Occipital lobe (tissue), 2 donors: ENCODE measurements around the gene ANKRD11. TPM values are rescaled to one million over a fixed set of nuclear protein-coding genes. Genes with fewer than 3 reads are reported as not detected.
"Not testable (repeated sequence)": the region's sequence is repeated elsewhere in the genome, so short reads cannot be mapped to it uniquely, and the experiment has no call there.

ENCODE experiments used
- DNase-seq: peaks from one replicate; lab custom pipeline; 2025; lab: John Stamatoyannopoulos, UW
- total RNA-seq: library from RNA; depleted of rRNA; stranded (reverse); fragments of >200 nt; gene quantifications from one replicate; pipeline ENCODE4 v1.2.3, GENCODE V29; 2014

Gene ANKRD11
- total RNA-seq, 1 donor from 2014 or later, result 27.5 TPM

GRCh38 chr16:89368604-89369249 is 121.6 kb downstream of the ANKRD11 start:
- DNase-seq, result no peak

GRCh38 chr16:89367538-89367915 is 122.8 kb downstream of the ANKRD11 start:
- no peak for DNase-seq

GRCh38 chr16:89366561-89367537 is 123.5 kb downstream of the ANKRD11 start:
- DNase-seq, result no peak

- no peak for DNase-seq
These were observed 124.4 kb downstream of the ANKRD11 start for GRCh38 chr16:89365996-89366395.

DNA sequence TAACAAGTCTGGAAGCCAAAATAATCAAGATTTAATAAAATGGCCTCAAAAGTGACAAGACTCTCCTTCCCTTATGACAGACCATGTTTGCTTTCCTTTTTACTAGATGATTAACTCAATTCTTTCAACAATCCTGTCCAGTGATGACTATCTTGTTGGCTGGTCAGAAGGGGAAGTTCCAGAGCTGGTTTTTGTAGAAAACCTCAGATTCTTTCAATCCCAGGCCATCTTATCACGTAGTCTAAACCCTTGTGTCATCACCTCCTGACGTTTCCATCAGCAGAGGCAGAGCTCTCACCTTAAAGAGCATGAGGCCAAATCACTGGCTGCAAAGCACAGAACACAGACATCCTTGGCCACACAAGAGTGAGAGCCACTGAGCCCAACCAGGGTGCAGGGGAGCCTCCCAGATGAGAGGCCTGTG is 125.3 kb downstream of the ANKRD11 start:
- no peak for DNase-seq

DNA sequence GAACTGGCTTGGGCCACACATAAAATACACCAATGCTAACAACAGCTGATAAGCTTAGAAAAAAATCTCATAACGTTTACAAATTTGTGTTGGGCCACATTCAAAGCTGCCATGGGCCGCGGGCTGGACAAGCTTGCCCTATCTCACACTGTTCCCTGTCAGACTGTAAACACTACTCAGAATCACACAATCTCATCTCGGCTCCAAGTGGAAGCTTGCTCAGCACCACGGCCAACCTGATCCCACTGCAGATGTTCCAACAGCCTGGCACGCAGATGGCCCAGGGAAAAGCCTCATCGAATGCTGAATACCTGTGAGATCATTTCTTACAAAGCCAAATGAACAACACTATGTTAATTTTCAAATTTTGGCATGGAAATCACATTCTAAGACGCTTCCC is 125.8 kb downstream of the ANKRD11 start:
- no peak for DNase-seq

- DNase-seq, result no peak
These were observed 126.6 kb downstream of the ANKRD11 start for GRCh38 chr16:89363621-89364393.

GRCh38 chr16:89362540-89363223 is 127.7 kb downstream of the ANKRD11 start:
- not testable (repeated sequence) for DNase-seq

DNA sequence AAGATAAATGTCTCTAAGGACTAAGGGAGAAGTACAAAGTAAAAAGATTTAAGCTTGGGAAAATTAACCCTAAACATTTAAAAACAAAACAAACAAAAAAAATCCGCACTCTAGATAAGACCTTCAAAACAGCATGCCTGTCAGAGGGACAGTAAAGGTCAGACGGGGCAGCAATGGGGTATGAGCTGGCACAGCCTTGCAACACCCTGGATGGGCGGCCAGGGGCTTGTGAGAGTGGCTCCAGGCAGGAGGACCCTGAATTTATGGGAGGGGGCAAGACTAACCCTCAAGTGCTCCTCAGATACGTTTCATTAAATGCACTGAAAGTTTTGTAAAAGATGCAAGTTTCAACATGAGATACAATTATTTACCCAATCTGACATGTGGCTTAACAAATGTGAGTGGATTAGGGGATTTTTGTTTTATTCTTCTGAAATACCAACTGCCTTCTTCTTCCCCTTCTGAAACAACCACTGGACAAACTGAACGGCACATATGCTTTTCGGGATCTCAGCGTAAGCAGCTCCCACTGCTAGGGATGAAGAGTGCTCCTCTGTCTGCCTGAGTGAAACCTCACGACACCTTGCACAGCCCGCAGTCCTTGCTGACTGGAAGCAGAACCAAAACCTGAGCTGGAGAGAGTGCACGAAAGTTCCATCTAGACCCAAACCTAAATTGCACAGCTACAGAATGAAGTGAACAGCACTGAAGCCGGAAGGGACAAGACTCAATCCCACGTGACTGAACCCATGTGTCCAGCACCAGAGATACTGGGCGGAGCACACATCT is 128.4 kb downstream of the ANKRD11 start:
- DNase-seq, result no peak

- no peak for DNase-seq
These were observed 129.5 kb downstream of the ANKRD11 start for GRCh38 chr16:89360760-89361435.

DNA sequence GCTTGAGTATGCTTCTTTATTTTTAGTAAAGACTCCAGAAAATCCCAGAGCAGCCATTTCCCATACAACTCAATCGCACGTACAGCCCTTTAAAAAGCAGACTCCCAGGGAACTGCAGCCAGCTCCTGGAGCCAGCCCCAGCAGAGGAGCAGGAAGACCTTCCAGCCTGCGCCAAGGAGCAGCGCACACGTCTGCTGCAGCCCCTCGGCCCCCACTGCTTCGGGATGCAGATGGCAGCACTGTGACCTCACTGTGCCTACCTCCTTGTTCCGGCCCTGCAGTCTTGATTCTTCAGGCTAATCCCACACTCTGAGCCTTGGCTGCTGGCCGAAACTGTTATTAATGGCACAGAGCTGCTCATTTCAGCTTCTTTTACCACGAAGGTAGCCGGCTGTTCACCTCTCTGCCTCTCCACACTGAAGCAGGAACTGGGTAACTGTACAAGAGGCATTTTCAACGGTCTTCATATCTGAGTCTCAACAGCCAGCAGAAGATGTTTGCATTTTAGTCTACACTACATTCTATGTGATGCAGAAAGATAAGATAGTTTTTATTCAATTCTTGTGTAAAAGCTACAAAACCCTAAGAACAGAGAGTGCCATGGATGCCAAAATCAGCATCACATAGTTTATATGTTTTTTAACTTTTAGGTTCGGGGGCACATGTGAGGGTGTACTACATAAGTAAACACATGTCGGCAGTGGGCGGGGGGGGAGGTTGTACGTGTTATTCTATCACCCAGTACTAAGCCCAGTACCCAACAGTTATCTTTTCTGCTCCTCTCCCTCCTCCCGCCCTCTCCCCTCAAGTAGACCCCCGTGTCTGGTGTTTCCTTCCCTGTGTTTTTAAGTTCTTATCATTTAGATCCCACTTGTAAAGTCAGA is 130.9 kb downstream of the ANKRD11 start:
- DNase-seq, result no peak

DNA sequence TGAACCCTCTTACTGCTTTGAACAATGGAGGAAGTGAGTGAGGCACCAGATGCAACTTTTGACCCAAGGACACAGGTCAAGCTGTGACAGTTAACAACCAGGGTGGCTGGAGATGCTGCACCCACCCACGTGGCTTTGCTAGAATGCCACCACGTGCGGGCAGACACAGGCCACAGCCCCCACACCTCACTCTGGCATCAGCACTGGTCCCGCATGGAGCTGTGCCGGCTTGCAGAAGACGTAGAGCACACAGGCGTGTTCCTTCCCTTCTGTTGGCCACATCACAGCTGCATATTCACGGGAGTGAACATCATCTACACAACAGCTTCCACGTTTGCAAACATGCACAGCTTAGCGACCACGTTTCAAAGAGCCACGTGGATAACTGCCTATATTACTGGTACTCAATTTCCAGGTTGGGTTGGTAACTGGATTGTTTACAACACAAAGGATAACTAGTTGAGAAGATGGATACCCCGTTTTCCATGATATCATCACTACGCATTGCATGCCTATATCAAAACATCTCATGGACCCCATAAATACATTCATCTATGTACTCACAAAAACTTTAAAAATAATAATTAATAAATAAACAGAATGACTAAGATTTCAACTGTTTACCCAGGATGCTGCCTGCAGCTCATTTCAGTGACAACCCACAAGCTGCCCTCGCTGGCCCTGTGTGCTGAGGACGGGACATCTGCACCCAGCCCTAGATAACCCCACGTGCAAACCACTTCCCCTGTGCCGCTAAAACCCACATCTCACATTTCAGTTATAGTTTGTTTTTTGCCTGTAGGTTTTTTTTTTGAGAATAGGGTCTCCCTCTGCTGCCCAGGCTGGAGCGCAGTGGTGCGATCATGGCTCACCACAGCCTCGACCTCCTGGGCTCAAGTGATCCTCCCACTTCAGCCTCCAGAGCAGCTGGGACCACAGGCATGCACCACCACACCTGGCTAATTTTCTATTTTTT is 132.0 kb downstream of the ANKRD11 start:
- no peak for DNase-seq

GRCh38 chr16:89357055-89357816 is 133.1 kb downstream of the ANKRD11 start:
- peak; percentile 36 for DNase-seq

DNA sequence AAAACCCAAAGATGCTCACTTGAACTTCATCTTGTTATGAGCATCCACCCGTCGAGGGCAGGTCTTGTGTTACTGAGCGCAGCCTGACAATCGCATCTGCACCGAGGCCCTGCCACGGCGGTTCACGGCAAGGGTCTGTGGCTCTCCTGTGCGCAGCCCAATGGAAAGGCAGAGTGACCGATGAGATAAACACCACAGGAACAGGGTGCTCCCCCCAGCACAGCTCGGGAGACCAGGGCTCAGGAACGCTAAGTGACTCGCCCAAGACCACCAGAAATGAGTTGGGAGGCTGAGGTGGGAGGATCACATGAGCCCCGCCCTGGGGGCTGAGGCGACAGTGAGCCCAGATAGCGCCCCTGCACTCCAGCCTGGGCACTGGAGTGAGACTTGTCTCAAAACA is 134.7 kb downstream of the ANKRD11 start:
- DNase-seq, result no peak

DNA sequence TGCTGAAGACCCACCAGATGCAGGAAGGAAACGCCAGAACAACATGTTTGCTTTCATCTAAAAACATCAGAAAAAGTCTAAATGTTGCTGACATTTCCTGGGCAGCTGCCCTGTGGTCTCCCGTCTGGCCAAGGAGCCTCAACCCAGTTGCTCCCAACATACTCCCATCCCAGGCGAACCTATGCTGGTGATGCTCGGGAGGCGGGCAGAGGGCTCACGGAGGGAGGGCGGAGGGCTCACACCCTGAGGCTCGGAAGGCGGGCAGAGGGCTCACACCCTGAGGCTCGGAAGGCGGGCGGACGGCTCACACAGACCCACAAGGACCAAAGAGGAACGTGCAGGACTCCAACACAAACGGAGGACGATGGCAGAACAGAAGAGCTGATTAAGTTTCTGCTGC is 135.4 kb downstream of the ANKRD11 start:
- DNase-seq, result no peak

DNA sequence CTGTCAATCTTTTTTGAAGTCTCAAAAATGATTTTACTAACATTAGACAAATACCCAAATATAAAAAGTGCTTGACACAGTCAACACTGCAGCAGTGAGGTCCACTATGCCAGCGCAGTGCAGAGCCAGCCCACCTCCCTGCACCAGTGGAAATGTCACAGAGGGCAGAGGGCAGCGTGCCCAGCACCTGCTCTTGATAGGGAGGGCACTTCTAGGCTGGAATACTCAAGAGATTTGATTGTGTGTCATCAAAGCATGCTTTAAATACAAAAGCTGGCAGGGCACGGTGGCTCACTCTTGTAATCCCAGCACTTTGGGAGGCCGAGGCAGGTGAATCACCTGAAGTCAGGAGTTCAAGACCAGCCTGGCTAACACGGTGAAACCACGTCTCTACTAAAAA is 136.0 kb downstream of the ANKRD11 start:
- no peak for DNase-seq
